CD4-positive, alpha-beta T cell (primary cell): Measurements from ENCODE around the gene PTPRN2. TPM values are rescaled to one million over a fixed set of nuclear protein-coding genes. Genes with fewer than 3 reads are reported as not detected.
A peak's percentile ranks its signal among the peaks of the same experiment; 100 is the strongest.
"Not testable (repeated sequence)": the region's sequence is repeated elsewhere in the genome, so short reads cannot be mapped to it uniquely, and the experiment has no call there.

Experiments used
- ATAC-seq: fragments of 200-7000 bp; cut with Tn5 transposase; one replicate; pipeline ENCODE4 v1.10.0; 2022; ENCODE audit warnings: mild to moderate bottlenecking; ENCODE audit not compliant: poor library complexity
- CTCF ChIA-PET: fragments of 350-600 bp; sonication (Branson Sonifier 250); formaldehyde crosslinking; loops from one replicate; lab custom pipeline; 2021; ENCODE audit warnings: antibody characterized with exemption, inconsistent platforms; lab: Charles Lee
- POLR2A ChIA-PET: fragments of 350-600 bp; sonication (Branson Sonifier 250); formaldehyde crosslinking; loops from one replicate; lab custom pipeline; 2021; ENCODE audit warnings: antibody characterized with exemption, inconsistent platforms; lab: Charles Lee
- DNase-seq, 14 experiments: peaks; one replicate each; pipeline ENCODE4 v3.0.0-alpha.2; 2013 to 2020; ENCODE audit warnings: mixed read lengths in 2 of 14
- H3K27ac ChIP-seq, 2 donors: one replicate each; pipeline versions ENCODE4 v1.5.1 to v1.7.0; 2013; ENCODE audit warnings: low read length in 2 of 2, low read depth in 1 of 2, mild to moderate bottlenecking in 1 of 2
- H3K27me3 ChIP-seq, 2 experiments: 1 replicate in 1 of 2; 2 replicates in 1 of 2; pipeline versions ENCODE4 v1.6.1 to v1.7.0; 2013; ENCODE audit warnings: low read length in 2 of 2, control low read depth in 1 of 2, mild to moderate bottlenecking in 1 of 2, moderate library complexity in 1 of 2; ENCODE audit not compliant: insufficient read depth in 2 of 2, control insufficient read depth in 1 of 2
- H3K36me3 ChIP-seq: one replicate; pipeline ENCODE4 v1.6.1; 2013; ENCODE audit warnings: low read length, control low read depth; ENCODE audit not compliant: insufficient read depth
- H3K4me1 ChIP-seq: one replicate; pipeline ENCODE4 v1.6.1; 2013; ENCODE audit warnings: low read length, control low read depth; ENCODE audit not compliant: insufficient read depth
- H3K4me3 ChIP-seq: one replicate; pipeline ENCODE4 v1.5.1; 2013; ENCODE audit warnings: mild to moderate bottlenecking, low read length, moderate library complexity
- H3K9me3 ChIP-seq, 2 experiments: 1 replicate in 1 of 2; 2 replicates in 1 of 2; pipeline versions ENCODE4 v1.6.1 to v1.7.0; 2013; ENCODE audit warnings: low read length in 2 of 2, mild to moderate bottlenecking in 2 of 2, control low read depth in 1 of 2, moderate library complexity in 1 of 2; ENCODE audit not compliant: control insufficient read depth in 1 of 2, insufficient read depth in 1 of 2
- H3K27ac Mint-ChIP-seq: one replicate; pipeline ENCODE4 v1.8.0; 2020; ENCODE audit warnings: mixed read lengths
- H3K27me3 Mint-ChIP-seq: one replicate; pipeline ENCODE4 v1.8.0; 2021; ENCODE audit warnings: mixed read lengths
- H3K36me3 Mint-ChIP-seq: one replicate; pipeline ENCODE4 v1.8.0; 2021; ENCODE audit warnings: low read depth, mixed read lengths
- H3K4me1 Mint-ChIP-seq: one replicate; pipeline ENCODE4 v1.8.0; 2021; ENCODE audit warnings: low read depth, mixed read lengths
- H3K4me3 Mint-ChIP-seq: one replicate; pipeline ENCODE4 v1.8.0; 2020; ENCODE audit warnings: mild to moderate bottlenecking, mixed read lengths
- H3K9me3 Mint-ChIP-seq: one replicate; pipeline ENCODE4 v1.8.0; 2020; ENCODE audit warnings: mixed read lengths
- intact Hi-C, 2 experiments: fragments of 100-400 bp; cut with DNase I in 1 of 2; cut with micrococcal nuclease in 1 of 2; formaldehyde crosslinking; loops; one replicate each; pipeline versions ENCODE4 v1.15.1 to v1.9.0; 2023 to 2025; cut with DNase I, micrococcal nuclease
- total RNA-seq, 174 experiments: library from RNA in 2 of 174; stranded (reverse) in 2 of 174; gene quantifications; one replicate each; pipeline ENCODE4 v1.2.3 and lab custom pipeline; 2021 to 2026
- TF ChIP-seq, protein P1 (sequence below): fragments of 200-600 bp; IDR thresholded peaks from one replicate; pipeline ENCODE4 v1.8.0; 2022; ENCODE audit warnings: antibody characterized with exemption, mild to moderate bottlenecking

The PTPRN2 gene
- total RNA-seq, 2 experiments from 2014 or later, result 0.34 to 0.44 TPM

DNA sequence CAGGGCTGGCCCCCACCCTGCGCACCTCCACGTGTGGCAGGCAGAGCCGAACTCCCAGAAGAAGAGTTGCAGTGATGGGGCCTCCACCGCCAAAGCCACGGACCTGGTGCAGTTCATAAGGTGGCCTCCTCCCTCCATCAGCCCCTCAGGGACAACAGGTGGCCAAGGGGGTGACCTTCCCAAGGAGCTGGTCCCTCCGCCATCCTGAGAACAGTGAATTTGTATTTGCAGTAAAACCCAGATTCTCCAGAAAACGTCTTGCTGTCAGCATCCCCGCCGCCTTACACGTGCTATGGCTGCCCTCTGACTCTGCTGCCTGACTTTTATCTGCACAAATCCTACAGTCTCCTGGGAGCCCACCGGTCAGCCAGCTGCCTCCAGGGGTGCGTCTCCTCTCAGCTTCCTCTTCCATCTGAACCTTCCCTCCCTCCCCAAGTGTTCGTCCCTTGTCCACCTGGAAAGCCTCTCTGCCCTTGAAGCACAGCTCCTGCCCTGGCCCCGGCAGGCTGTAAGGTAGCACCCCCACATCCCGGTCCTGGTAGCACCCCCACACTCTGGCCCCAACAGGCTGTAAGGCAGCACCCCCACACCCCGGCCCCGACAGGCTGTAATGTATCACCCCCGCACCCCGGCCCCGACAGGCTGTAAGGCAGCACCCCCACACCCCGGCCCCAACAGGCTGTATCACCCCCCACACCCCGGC is 311.8 kb downstream of the PTPRN2 start:
- peaks cover 0 to 56% of the 10 kb centered on the region in 2 experiments for H3K9me3 ChIP-seq
- no peaks in the 10 kb centered on the region for H3K36me3 Mint-ChIP-seq
- H3K4me3 Mint-ChIP-seq, result no peak overlapping the region
- H3K9me3 Mint-ChIP-seq, result no peaks in the 10 kb centered on the region
- ChIA-PET POLR2A (no interaction called here), CTCF (no interaction called here)
- H3K4me3 ChIP-seq, result no peak overlapping the region
- intact Hi-C loops, result no loop called here
- H3K4me1 Mint-ChIP-seq, result no peaks in the 10 kb centered on the region
- ATAC-seq (no peak), DNase-seq (peak in 1 of 14 experiments; percentile 8)
- no peaks in the 10 kb centered on the region for H3K27me3 Mint-ChIP-seq
- TF ChIP-seq, protein P1, sequence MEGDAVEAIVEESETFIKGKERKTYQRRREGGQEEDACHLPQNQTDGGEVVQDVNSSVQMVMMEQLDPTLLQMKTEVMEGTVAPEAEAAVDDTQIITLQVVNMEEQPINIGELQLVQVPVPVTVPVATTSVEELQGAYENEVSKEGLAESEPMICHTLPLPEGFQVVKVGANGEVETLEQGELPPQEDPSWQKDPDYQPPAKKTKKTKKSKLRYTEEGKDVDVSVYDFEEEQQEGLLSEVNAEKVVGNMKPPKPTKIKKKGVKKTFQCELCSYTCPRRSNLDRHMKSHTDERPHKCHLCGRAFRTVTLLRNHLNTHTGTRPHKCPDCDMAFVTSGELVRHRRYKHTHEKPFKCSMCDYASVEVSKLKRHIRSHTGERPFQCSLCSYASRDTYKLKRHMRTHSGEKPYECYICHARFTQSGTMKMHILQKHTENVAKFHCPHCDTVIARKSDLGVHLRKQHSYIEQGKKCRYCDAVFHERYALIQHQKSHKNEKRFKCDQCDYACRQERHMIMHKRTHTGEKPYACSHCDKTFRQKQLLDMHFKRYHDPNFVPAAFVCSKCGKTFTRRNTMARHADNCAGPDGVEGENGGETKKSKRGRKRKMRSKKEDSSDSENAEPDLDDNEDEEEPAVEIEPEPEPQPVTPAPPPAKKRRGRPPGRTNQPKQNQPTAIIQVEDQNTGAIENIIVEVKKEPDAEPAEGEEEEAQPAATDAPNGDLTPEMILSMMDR, result no peak
- H3K4me1 ChIP-seq, result no peaks in the 10 kb centered on the region
- H3K36me3 ChIP-seq, result no peaks in the 10 kb centered on the region
- H3K27ac ChIP-seq, result no peak overlapping the region
- no peak overlapping the region for H3K27ac Mint-ChIP-seq
- H3K27me3 ChIP-seq, result no peaks in the 10 kb centered on the region

DNA sequence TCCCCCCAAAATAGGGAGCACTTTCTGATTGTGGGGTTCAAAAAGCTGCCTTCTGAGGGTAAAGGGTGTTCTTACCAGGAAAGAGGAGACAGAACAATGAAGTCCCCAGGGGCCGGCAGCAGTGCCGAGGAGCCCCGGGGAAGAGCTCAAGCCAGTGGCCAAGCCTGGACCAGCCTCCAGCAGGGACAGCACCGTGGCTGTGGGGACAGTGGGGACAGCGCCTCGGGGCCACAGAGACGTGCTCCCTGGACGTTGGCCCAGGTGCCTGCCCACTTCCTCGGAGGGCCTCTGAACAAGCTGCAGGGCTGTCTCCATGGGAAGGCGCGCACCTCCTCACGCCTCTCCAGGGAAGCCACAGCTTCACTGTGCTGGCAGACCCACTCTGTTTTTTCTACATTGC is 312.6 kb downstream of the PTPRN2 start:
- peak in 1 of 14 experiments; percentile 24 for DNase-seq

DNA sequence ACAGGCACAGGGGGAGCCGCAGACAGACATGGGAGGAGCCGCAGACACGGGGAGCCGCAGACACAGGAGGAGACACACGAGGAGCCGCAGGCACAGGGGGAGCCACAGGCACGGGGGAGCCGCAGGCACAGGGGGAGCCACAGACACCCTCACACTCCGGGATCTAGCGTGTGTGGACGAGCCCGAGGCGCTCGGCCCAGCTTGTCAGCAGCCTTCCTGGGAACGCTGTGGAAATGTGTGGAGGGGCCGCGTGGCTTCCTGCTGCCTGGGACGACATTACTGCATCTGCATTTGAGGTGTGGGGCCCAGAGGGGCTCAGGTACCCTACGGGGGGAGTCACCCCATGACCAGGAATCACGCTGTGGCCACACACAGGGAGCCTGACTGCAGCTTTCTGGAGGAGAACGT is 313.2 kb downstream of the PTPRN2 start:
- ATAC-seq (no peak), DNase-seq (peak in 1 of 14 experiments; percentile 16)
- no peaks in the 10 kb centered on the region for H3K27me3 Mint-ChIP-seq
- no peak overlapping the region for H3K27ac ChIP-seq
- ChIA-PET POLR2A (no interaction called here), CTCF (no interaction called here)
- H3K27ac Mint-ChIP-seq, result no peak overlapping the region
- H3K36me3 Mint-ChIP-seq, result no peaks in the 10 kb centered on the region
- TF ChIP-seq, protein P1, result no peak
- H3K4me1 Mint-ChIP-seq, result no peaks in the 10 kb centered on the region
- H3K4me1 ChIP-seq, result no peaks in the 10 kb centered on the region
- H3K9me3 Mint-ChIP-seq, result no peaks in the 10 kb centered on the region
- no peak overlapping the region for H3K4me3 Mint-ChIP-seq
- no peaks in the 10 kb centered on the region for H3K36me3 ChIP-seq
- intact Hi-C loops, result no loop called here
- no peak overlapping the region for H3K4me3 ChIP-seq
- H3K9me3 ChIP-seq, result peaks cover 0 to 54% of the 10 kb centered on the region in 2 experiments
- H3K27me3 ChIP-seq, result no peaks in the 10 kb centered on the region

More for the DNA sequence above, 312.6 kb downstream of the PTPRN2 start:
- Mint-ChIP-seq H3K4me3 (no peak overlapping the region), H3K4me1 (no peaks in the 10 kb centered on the region), H3K27me3 (no peaks in the 10 kb centered on the region), H3K9me3 (no peaks in the 10 kb centered on the region), H3K36me3 (no peaks in the 10 kb centered on the region), H3K27ac (no peak overlapping the region)
- Histone ChIP-seq H3K36me3 (no peaks in the 10 kb centered on the region), H3K4me1 (no peaks in the 10 kb centered on the region), H3K9me3 (peaks cover 0 to 51% of the 10 kb centered on the region in 2 experiments), H3K4me3 (no peak overlapping the region), H3K27ac (no peak overlapping the region), H3K27me3 (no peaks in the 10 kb centered on the region)
- TF ChIP-seq, protein P1, result no peak
- intact Hi-C loops, result no loop called here
- ChIA-PET CTCF (no interaction called here), POLR2A (no interaction called here)
- no peak for ATAC-seq

DNA sequence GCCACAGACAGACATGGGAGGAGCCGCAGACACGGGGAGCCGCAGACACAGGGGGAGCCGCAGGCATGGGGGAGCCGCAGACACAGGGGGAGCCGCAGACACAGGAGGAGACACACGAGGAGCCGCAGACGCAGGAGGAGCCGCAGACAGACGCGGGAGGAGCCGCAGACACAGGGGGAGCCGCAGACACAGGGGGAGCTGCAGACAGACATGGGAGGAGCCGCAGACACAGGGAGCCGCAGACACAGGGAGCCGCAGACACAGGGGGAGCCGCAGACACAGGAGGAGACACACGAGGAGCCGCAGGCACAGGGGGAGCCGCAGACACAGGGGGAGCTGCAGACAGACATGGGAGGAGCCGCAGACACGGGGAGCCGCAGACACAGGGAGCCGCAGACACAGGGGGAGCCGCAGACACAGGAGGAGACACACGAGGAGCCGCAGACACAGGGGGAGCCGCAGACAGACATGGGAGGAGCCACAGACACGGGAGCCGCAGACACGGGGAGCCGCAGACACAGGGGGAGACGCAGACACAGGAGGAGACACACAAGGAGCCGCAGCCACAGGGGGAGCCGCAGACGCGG is 313.8 kb downstream of the PTPRN2 start:
- H3K36me3 Mint-ChIP-seq, H3K4me3 Mint-ChIP-seq, H3K4me3 ChIP-seq, H3K27ac Mint-ChIP-seq, H3K4me1 Mint-ChIP-seq, H3K9me3 Mint-ChIP-seq, H3K27me3 ChIP-seq, CTCF ChIA-PET, H3K36me3 ChIP-seq, POLR2A ChIA-PET, H3K27ac ChIP-seq, ATAC-seq, H3K27me3 Mint-ChIP-seq, intact Hi-C loops, H3K4me1 ChIP-seq: not testable (repeated sequence)
- peak in 2 of 14 experiments; percentile 27 to 29 for DNase-seq
- peaks cover 0 to 54% of the 10 kb centered on the region in 2 experiments for H3K9me3 ChIP-seq
